Astrocyte (in vitro differentiated cells and primary cell): ENCODE results near the gene ZNF408. TPM values are rescaled to one million over a fixed set of nuclear protein-coding genes. Genes with fewer than 3 reads are reported as not detected.

Experiments used
- DNase-seq: peaks from one replicate; pipeline ENCODE4 v3.0.0-alpha.2; 2010; ENCODE audit warnings: low read depth
- FAIRE-seq: peaks from 2 replicates; lab custom pipeline; 2011; peaks lifted over from hg19 to GRCh38; lab: Jason Lieb, UNC
- H2AFZ ChIP-seq: 2 replicates; pipeline ENCODE4 v1.6.0; 2012; ENCODE audit warnings: low read depth, low read length, inconsistent platforms
- H3K27ac ChIP-seq: 2 replicates; pipeline ENCODE4 v1.5.1; 2011; ENCODE audit warnings: low read depth, low read length, inconsistent platforms
- H3K27me3 ChIP-seq: 2 replicates; pipeline ENCODE4 v1.6.0; 2011; ENCODE audit warnings: low read length, inconsistent platforms; ENCODE audit not compliant: insufficient read depth
- H3K36me3 ChIP-seq: 2 replicates; pipeline ENCODE4 v1.5.1; 2011; ENCODE audit warnings: low read length, inconsistent platforms; ENCODE audit not compliant: insufficient read depth
- H3K4me1 ChIP-seq: 2 replicates; pipeline ENCODE4 v1.5.1; 2011; ENCODE audit warnings: low read length, inconsistent platforms; ENCODE audit not compliant: insufficient read depth
- H3K4me2 ChIP-seq: 2 replicates; pipeline ENCODE4 v1.6.0; 2012; ENCODE audit warnings: low read length, inconsistent platforms
- H3K4me3 ChIP-seq: 2 replicates; pipeline ENCODE4 v1.5.1; 2011; ENCODE audit warnings: low read depth, mild to moderate bottlenecking, low read length, inconsistent platforms; ENCODE audit not compliant: insufficient read depth
- H3K79me2 ChIP-seq: 2 replicates; pipeline ENCODE4 v1.6.0; 2012; ENCODE audit warnings: mild to moderate bottlenecking, low read length, inconsistent platforms; ENCODE audit not compliant: insufficient read depth
- H3K9ac ChIP-seq: 2 replicates; pipeline ENCODE4 v1.6.0; 2012; ENCODE audit warnings: mild to moderate bottlenecking, low read length, inconsistent platforms
- H3K9me3 ChIP-seq: 2 replicates; pipeline ENCODE4 v1.5.1; 2012; ENCODE audit warnings: low read depth, mild to moderate bottlenecking, low read length, inconsistent platforms; ENCODE audit not compliant: insufficient read depth
- H4K20me1 ChIP-seq: 2 replicates; pipeline ENCODE4 v1.6.0; 2012; ENCODE audit warnings: low read length, inconsistent platforms; ENCODE audit not compliant: insufficient read depth
- H3K27ac Mint-ChIP-seq: one replicate; pipeline ENCODE4 v1.8.0; 2021; ENCODE audit warnings: mild to moderate bottlenecking, mixed read lengths; ENCODE audit not compliant: unreplicated experiment
- H3K27me3 Mint-ChIP-seq: one replicate; pipeline ENCODE4 v1.8.0; 2021; ENCODE audit warnings: low read depth, mixed read lengths; ENCODE audit not compliant: unreplicated experiment
- H3K36me3 Mint-ChIP-seq: one replicate; pipeline ENCODE4 v1.8.0; 2021; ENCODE audit warnings: low read depth, mixed read lengths; ENCODE audit not compliant: unreplicated experiment
- H3K4me1 Mint-ChIP-seq: one replicate; pipeline ENCODE4 v1.8.0; 2021; ENCODE audit warnings: low read depth, mixed read lengths; ENCODE audit not compliant: unreplicated experiment
- H3K4me3 Mint-ChIP-seq: one replicate; pipeline ENCODE4 v1.8.0; 2021; ENCODE audit warnings: mild to moderate bottlenecking, moderate library complexity, mixed read lengths; ENCODE audit not compliant: unreplicated experiment
- H3K9me3 Mint-ChIP-seq: one replicate; pipeline ENCODE4 v1.8.0; 2021; ENCODE audit warnings: mild to moderate bottlenecking, mixed read lengths; ENCODE audit not compliant: unreplicated experiment
- CTCF ChIP-seq: IDR thresholded peaks from 2 replicates; pipeline ENCODE4 v1.5.1; 2011; ENCODE audit warnings: low read depth, mild to moderate bottlenecking, inconsistent platforms, low read length, moderate library complexity; ENCODE audit not compliant: insufficient read depth
- EZH2 ChIP-seq: IDR thresholded peaks from 2 replicates; pipeline ENCODE4 v1.6.1; 2012; ENCODE audit warnings: mild to moderate bottlenecking, low read length, inconsistent platforms; ENCODE audit not compliant: insufficient read depth
- total RNA-seq: library from RNA; stranded (reverse); gene quantifications from 2 replicates; pipeline ENCODE4 v1.2.1, GENCODE V29; 2021

Gene ZNF408
- total RNA-seq, 1 donor from 2014 or later = 18.3 TPM

DNA sequence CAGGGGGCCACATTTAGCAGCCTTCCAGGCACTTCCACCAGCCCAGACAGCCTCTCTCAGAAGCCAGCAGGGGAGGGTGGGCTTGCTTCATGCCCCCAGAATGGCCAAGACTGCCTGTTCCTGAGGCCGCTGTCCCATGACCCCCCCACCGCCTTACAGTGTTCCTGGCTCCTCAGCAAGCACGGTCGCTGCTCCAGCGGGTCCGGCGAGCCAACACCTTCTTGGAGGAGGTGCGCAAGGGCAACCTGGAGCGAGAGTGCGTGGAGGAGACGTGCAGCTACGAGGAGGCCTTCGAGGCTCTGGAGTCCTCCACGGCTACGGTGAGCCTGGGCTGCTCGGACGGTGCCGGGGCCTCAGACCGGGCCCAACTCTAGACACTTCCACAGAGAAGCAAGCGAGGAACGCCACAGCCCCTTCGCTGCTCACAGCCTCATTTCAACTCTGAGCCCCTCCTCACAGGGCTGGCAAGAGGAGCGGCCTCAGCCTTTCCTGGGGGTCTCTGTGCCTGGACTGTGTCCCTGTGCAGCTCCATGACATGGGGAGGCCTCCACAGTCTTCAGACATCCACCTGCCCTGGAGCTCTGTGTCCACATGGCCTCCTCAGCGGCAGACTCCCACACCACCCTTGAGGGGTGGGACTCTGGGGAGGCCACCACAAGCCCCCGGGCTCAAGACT, 18.9 kb downstream of the ZNF408 start:
- H3K9ac ChIP-seq = no peak overlapping the region
- no peak overlapping the region for H3K4me3 ChIP-seq
- Mint-ChIP-seq H3K27ac (no peak overlapping the region), H3K36me3 (peaks cover 3% of the 10 kb centered on the region), H3K4me3 (no peak overlapping the region), H3K9me3 (no peaks in the 10 kb centered on the region), H3K27me3 (no peaks in the 10 kb centered on the region), H3K4me1 (peaks cover 16% of the 10 kb centered on the region)
- no peak for DNase-seq
- H3K36me3 ChIP-seq = no peaks in the 10 kb centered on the region
- H3K79me2 ChIP-seq = no peaks in the 10 kb centered on the region
- H4K20me1 ChIP-seq = no peaks in the 10 kb centered on the region
- TF ChIP-seq CTCF (no peak), EZH2 (no peak)
- peaks cover 11% of the 10 kb centered on the region for H3K4me1 ChIP-seq
- H3K27ac ChIP-seq = no peak overlapping the region
- H3K4me2 ChIP-seq = no peak overlapping the region
- no peaks in the 10 kb centered on the region for H3K9me3 ChIP-seq
- no peak for FAIRE-seq
- no peaks in the 10 kb centered on the region for H3K27me3 ChIP-seq
- no peak overlapping the region for H2AFZ ChIP-seq

GRCh38 chr11:46721286-46721685, 20.5 kb downstream of the ZNF408 start:
- no peaks in the 10 kb centered on the region for H3K79me2 ChIP-seq
- TF ChIP-seq EZH2 = no peak
- no peak for TF ChIP-seq CTCF
- H3K27ac ChIP-seq = no peak overlapping the region
- peaks cover 3% of the 10 kb centered on the region for H3K4me1 ChIP-seq
- no peak overlapping the region for H3K4me3 ChIP-seq
- H3K4me2 ChIP-seq = no peak overlapping the region
- H3K36me3 ChIP-seq = no peaks in the 10 kb centered on the region
- H3K9ac ChIP-seq = no peak overlapping the region
- no peaks in the 10 kb centered on the region for H4K20me1 ChIP-seq
- no peaks in the 10 kb centered on the region for H3K27me3 ChIP-seq
- no peaks in the 10 kb centered on the region for H3K9me3 ChIP-seq
- Mint-ChIP-seq H3K27me3 (no peaks in the 10 kb centered on the region), H3K36me3 (peaks cover 3% of the 10 kb centered on the region), H3K27ac (no peak overlapping the region), H3K4me3 (no peak overlapping the region), H3K9me3 (no peaks in the 10 kb centered on the region), H3K4me1 (peaks cover 12% of the 10 kb centered on the region)
- no peak overlapping the region for H2AFZ ChIP-seq
- FAIRE-seq = no peak
- no peak for DNase-seq
